AG04449 (cell line): Measurements from ENCODE around the gene SPTAN1.
"Not testable (repeated sequence)": the region's sequence is repeated elsewhere in the genome, so short reads cannot be mapped to it uniquely, and the experiment has no call there.

Experiments used
- CTCF ChIA-PET: fragments of 350-600 bp; formaldehyde crosslinking; extraction: SDS; loops from one replicate; lab custom pipeline; 2021; ENCODE audit warnings: antibody characterized with exemption; lab: Yijun Ruan, JAX
- POLR2A ChIA-PET: fragments of 400-600, 350-600 bp; formaldehyde crosslinking; extraction: SDS; loops from one replicate; lab custom pipeline; 2020; ENCODE audit warnings: antibody characterized with exemption, inconsistent platforms; lab: Yijun Ruan, JAX
- DNase-seq: peaks from one replicate; pipeline ENCODE4 v3.0.0-alpha.2; 2010; ENCODE audit warnings: low read depth, low spot score
- H3K4me3 ChIP-seq: 2 replicates; pipeline ENCODE4 v1.5.1; 2011; ENCODE audit warnings: low read depth, mild to moderate bottlenecking, control low read depth, low read length
- CTCF ChIP-seq: IDR thresholded peaks from one replicate; pipeline ENCODE4 v1.5.1; 2011; ENCODE audit warnings: mild to moderate bottlenecking, moderate library complexity, low read length, control low read depth, inconsistent platforms; ENCODE audit not compliant: insufficient read depth; ENCODE audit errors: missing control alignments

SPTAN1 gene

GRCh38 chr9:128657796-128658195, 105.4 kb downstream of the SPTAN1 start:
- ChIA-PET CTCF (interaction anchor here (0.9 to 2.0 kb wide), 3 partner anchors 22 to 161 kb away, joined by 4 read pairs; partner anchors contain the start of genes ENDOG and PKN3), POLR2A (interaction anchor here (1.5 kb wide), 1 partner anchor 27 kb away, joined by 5 read pairs; no protein-coding TSS in a partner anchor)
- TF ChIP-seq CTCF = no peak
- DNase-seq = no peak
- no peak overlapping the region for H3K4me3 ChIP-seq

- DNase-seq, CTCF ChIA-PET, H3K4me3 ChIP-seq: not testable (repeated sequence)
- POLR2A ChIA-PET = interaction anchor here (1.1 kb wide), 1 partner anchor 13 kb away, joined by 4 read pairs; no protein-coding TSS in a partner anchor
Observed at GRCh38 chr9:128666481-128666941, 114.1 kb downstream of the SPTAN1 start.

GRCh38 chr9:128669786-128670185, 117.4 kb downstream of the SPTAN1 start:
- ChIA-PET CTCF (interaction anchor here (1.4 kb wide), 1 partner anchor 32 kb away, joined by 5 read pairs; the partner anchor contains the start of gene PKN3), POLR2A (interaction anchor here (1.2 kb wide), 1 partner anchor 239 kb away, joined by 6 read pairs; no protein-coding TSS in a partner anchor)
- no peak for DNase-seq
- TF ChIP-seq CTCF = no peak
- no peak overlapping the region for H3K4me3 ChIP-seq

GRCh38 chr9:128675382-128675781, 123.0 kb downstream of the SPTAN1 start:
- no peak for TF ChIP-seq CTCF
- H3K4me3 ChIP-seq = no peak overlapping the region
- CTCF ChIA-PET = interaction anchor here (0.6 to 1.7 kb wide), 2 partner anchors 10 to 26 kb away, joined by 3 to 4 read pairs; partner anchors contain the start of gene PKN3
- POLR2A ChIA-PET = no interaction called here
- DNase-seq = no peak

- H3K4me3 ChIP-seq = no peak overlapping the region
- TF ChIP-seq CTCF = no peak
- no peak for DNase-seq
- ChIA-PET POLR2A (no interaction called here), CTCF (no interaction called here)
Observed at GRCh38 chr9:128677794-128678193, 125.4 kb downstream of the SPTAN1 start.
